AG09319 (cell line): Measurements from ENCODE around the gene TM4SF4.

Experiments
- DNase-seq: peaks from one replicate; pipeline ENCODE4 v3.0.0-alpha.2; 2010; ENCODE audit warnings: low read depth; ENCODE audit errors: extremely low read depth
- TF ChIP-seq, protein P1 (sequence below): IDR thresholded peaks from 2 replicates; pipeline ENCODE4 v1.5.1; 2011; ENCODE audit warnings: low read depth, mild to moderate bottlenecking, inconsistent platforms, low read length, moderate library complexity

TM4SF4 gene

DNA sequence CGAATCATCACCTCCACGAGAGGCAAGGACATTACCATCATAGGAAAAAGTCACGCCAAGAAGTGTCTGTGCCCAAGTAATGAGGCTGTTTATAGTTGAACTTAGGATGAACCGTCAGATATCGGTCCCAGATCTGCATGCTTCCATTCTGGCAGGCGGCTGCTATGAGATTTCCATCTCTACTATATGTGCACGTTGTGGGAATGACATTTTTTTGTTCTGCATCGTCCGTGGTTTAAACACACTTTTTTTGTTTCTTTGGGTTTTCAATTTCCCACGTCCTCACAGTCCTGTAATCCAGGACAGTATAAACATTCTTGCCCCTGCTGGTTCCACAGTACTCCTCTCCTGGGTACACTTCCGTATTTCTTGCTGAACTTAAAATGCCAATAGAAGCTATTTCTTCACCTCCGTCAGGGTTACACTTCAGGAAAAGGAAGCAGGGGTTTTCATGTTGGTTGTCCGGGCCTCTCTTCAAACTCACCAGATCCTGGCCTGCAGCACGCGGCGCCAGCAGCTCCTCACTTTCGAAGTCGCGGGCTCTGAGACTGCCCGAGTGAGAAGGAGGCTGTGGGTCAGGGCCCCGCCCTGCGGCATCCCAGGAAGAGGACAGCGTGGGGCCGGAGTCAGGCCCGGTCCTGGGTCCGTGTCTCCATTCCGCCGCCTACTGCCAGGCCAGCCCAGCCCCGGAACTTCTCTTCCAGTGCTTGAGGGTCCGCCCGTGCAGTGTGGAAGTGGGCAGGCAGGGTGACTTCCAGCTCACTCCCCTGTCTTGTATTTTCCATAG lies 9.8 kb upstream of the TM4SF4 start:
- TF ChIP-seq, protein P1, sequence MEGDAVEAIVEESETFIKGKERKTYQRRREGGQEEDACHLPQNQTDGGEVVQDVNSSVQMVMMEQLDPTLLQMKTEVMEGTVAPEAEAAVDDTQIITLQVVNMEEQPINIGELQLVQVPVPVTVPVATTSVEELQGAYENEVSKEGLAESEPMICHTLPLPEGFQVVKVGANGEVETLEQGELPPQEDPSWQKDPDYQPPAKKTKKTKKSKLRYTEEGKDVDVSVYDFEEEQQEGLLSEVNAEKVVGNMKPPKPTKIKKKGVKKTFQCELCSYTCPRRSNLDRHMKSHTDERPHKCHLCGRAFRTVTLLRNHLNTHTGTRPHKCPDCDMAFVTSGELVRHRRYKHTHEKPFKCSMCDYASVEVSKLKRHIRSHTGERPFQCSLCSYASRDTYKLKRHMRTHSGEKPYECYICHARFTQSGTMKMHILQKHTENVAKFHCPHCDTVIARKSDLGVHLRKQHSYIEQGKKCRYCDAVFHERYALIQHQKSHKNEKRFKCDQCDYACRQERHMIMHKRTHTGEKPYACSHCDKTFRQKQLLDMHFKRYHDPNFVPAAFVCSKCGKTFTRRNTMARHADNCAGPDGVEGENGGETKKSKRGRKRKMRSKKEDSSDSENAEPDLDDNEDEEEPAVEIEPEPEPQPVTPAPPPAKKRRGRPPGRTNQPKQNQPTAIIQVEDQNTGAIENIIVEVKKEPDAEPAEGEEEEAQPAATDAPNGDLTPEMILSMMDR = no peak

DNA sequence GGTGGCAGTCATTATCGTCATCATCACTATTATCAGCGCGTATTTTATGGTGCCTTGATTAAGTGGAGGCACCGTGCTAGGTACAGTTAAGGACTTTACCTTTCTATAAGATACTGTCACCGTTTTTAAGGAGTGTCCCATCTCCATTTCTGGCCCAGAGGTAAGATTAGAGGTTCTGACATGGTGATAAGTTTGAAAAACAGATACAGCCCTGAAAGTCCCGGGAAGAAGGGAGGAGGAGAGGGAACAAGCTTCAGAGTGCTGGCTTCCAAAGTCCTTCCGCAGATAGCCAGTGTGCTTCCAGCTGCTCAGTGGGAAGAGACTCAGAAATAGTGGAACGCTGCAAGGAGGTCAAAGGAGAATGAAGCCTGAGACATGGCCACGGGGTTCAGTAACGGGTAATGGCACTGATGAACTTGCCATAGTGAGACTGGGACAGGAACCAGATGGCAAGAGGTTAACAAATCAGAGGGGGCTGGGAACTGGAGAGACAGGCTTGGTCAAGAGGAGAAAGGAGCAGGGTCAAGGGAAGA lies 9.1 kb upstream of the TM4SF4 start:
- DNase-seq = no peak

More for the DNA sequence above, 9.8 kb upstream of the TM4SF4 start:
- DNase-seq = no peak

DNA sequence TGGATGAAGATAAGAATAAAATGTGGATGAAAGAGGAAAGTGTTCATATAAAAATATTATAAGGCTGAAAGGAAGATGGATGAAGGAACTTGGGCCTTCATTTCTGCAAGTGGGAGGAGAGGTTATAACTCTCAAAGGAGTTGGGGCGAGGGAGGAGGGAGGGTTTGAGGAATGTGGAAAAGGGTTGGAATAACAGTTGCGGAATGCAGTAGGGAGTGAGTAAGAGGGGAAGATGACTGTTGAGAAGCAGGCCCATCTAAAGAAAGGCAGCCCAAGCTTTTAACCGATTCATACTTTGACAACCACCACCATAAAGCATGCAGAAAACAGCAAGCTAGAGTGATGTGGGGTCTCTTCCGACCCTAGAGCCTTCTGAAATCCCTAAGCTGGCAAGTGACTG lies 8.3 kb upstream of the TM4SF4 start:
- TF ChIP-seq, protein P1 = no peak
- DNase-seq = no peak

More for the DNA sequence above, 9.1 kb upstream of the TM4SF4 start:
- TF ChIP-seq, protein P1 = no peak

DNA sequence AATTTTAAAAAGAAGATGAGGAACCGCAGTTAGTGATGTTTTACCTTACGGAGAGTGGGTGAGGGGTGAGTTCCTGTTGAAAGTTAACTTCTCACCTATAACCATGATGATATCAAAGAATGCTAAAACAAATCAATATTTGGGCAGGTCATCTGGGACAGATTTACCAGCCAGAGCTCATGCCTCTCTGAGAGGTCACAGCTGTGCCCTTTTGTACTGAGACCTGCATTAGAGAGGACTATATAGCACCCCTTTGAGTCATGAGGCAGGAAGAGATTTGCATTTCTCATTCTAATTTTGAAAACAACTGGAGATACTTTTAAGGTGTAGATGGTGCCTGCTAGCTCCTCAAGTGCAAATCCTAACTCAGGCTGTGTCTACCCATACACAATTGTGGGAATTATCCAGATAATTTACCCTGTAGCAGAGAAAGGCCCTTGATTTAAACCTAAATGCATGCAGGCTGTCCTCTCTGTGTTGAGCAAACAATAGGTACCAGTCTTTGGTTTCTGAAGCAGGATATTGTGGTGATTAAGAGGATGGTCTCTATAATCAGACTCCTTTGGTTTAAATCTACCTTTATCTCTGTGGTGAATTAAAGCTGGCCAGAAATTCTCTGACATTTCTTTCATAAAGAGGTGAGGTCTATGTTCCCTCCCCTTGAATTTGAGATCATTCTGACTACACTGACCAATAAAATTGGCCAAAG lies 5.8 kb upstream of the TM4SF4 start:
- no peak for DNase-seq
- TF ChIP-seq, protein P1 = no peak

DNA sequence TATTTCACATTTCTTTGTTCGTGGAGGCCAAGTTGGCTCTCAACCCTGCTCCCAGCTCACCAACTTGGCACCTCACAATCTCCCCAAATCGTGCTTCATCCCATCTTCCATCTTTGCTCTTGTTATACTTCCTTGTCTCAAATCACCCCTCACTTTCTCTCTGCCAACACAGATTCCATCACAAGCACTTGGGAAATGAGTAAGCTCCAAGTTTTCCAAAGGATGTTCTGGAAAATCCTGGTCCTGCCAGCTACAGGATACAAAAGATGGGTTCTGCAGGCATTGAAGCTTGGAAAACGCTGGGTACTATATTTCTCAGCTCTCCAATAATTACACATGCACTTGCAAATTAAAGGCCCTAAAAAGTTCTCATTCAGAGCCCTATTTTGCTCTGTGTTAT lies 4.1 kb upstream of the TM4SF4 start:
- TF ChIP-seq, protein P1 = no peak
- no peak for DNase-seq

DNA sequence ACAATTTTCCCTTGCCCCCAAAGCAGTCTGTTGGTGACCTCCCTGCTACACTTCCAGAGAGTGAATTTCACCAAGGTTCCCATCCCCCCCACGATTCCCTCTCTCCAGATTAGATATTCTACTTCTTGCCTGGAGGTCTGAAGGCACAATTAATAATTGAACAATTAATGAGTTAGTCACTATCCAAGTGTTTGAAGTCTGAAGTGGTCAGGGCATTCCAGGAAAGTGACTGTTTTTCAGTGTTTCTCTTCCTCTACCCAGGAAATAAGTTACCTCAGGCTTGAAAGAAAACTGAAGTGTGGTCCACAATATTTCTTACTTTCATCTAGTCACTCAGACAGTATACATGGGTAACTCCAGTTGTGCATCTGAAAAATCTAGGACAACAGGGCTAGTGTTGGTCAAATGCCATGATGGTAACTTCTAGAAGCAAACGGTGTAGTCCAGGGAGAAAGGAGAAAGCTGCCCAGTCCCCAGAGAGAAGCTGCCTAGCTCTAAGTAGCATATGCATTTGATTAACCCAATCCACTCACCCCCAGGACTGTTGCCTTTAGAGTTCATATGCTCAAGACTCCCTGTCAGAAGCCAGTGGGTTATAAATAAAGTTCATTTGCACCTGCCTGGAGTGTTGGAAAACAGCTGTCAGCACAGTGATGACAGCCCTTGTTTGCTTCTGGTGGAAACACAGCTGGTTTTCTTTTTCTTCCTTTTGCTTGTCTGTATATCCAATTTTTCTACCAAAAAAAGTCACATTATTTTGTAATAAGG lies 2.3 kb upstream of the TM4SF4 start:
- TF ChIP-seq, protein P1 = no peak
- DNase-seq = no peak
